Stimulated activated CD8-positive, alpha-beta memory T cell treated with anti-CD3 and anti-CD28 coated beads, Interleukin-2, amount 100 ng/mL, for 48 hours (primary cell): Measurements from ENCODE around the gene TBC1D16.
"Not testable (repeated sequence)": the region's sequence is repeated elsewhere in the genome, so short reads cannot be mapped to it uniquely, and the experiment has no call there.

ENCODE experiments used
- DNase-seq, 2 donors: peaks; one replicate each; pipeline ENCODE4 v3.0.0-alpha.2; 2020; ENCODE audit warnings: low read depth in 2 of 2

The TBC1D16 gene

GRCh38 chr17:79916506-79916905, 119.2 kb downstream of the TBC1D16 start:
- no peak for DNase-seq

GRCh38 chr17:79915850-79916430, 119.7 kb downstream of the TBC1D16 start:
- DNase-seq, result no peak

- no peak for DNase-seq
Observed at GRCh38 chr17:79914813-79915740, 120.6 kb downstream of the TBC1D16 start.

GRCh38 chr17:79913896-79914812, 121.5 kb downstream of the TBC1D16 start:
- no peak for DNase-seq

- no peak for DNase-seq
Observed at GRCh38 chr17:79913451-79913850, 122.2 kb downstream of the TBC1D16 start.

- no peak for DNase-seq
Observed at GRCh38 chr17:79912552-79913330, 122.9 kb downstream of the TBC1D16 start.

- DNase-seq, result no peak
Observed at GRCh38 chr17:79911430-79912399, 124.0 kb downstream of the TBC1D16 start.

GRCh38 chr17:79910985-79911361, 124.7 kb downstream of the TBC1D16 start:
- DNase-seq, result no peak

GRCh38 chr17:79909121-79909520, 126.6 kb downstream of the TBC1D16 start:
- DNase-seq, result no peak

- DNase-seq, result no peak
Observed at GRCh38 chr17:79907850-79908249, 127.8 kb downstream of the TBC1D16 start.

GRCh38 chr17:79907217-79907715, 128.4 kb downstream of the TBC1D16 start:
- DNase-seq, result no peak

GRCh38 chr17:79905832-79906231, 129.8 kb downstream of the TBC1D16 start:
- DNase-seq, result no peak

GRCh38 chr17:79904865-79905264, 130.8 kb downstream of the TBC1D16 start:
- no peak for DNase-seq

- DNase-seq, result no peak
Observed at GRCh38 chr17:79902146-79902791, 133.4 kb downstream of the TBC1D16 start.

- DNase-seq, result no peak
Observed at GRCh38 chr17:79901131-79901530, 134.5 kb downstream of the TBC1D16 start.

GRCh38 chr17:79899584-79899983, 136.1 kb downstream of the TBC1D16 start:
- DNase-seq, result no peak

- no peak for DNase-seq
Observed at GRCh38 chr17:79897243-79898063, 138.2 kb downstream of the TBC1D16 start.

GRCh38 chr17:79893457-79893856, 142.2 kb downstream of the TBC1D16 start:
- not testable (repeated sequence) for DNase-seq
